H1 (cell line): ENCODE data around the gene MTX1. TPM values are rescaled to one million over a fixed set of nuclear protein-coding genes. Genes with fewer than 3 reads are reported as not detected.
A peak's percentile ranks its signal among the peaks of the same experiment; 100 is the strongest.

Source experiments
- CTCF ChIA-PET: fragments of 300-600 bp; sonication (Branson Sonifier 250); formaldehyde crosslinking; loops from one replicate; lab custom pipeline; 2021; ENCODE audit not compliant: partially characterized antibody; lab: Charles Lee
- POLR2A ChIA-PET: fragments of 300-600 bp; sonication (Branson Sonifier 250); formaldehyde crosslinking; loops from one replicate; lab custom pipeline; 2021; ENCODE audit warnings: inconsistent platforms; ENCODE audit not compliant: partially characterized antibody; lab: Charles Lee
- DNase-seq, 2 experiments: peaks; one replicate each; pipeline versions ENCODE4 v3.0.0 to v3.0.0-alpha.2; 2010 to 2022; ENCODE audit warnings: low spot score in 2 of 2, low read depth in 1 of 2, mixed read lengths in 1 of 2
- FAIRE-seq: peaks from 2 replicates; lab custom pipeline; 2011; peaks lifted over from hg19 to GRCh38; lab: Jason Lieb, UNC
- H2AFZ ChIP-seq: 2 replicates; pipeline ENCODE4 v1.8.1; 2012; ENCODE audit warnings: low read length, inconsistent platforms
- H2AK5ac ChIP-seq: 2 replicates; pipeline ENCODE4 v1.6.1; 2013; ENCODE audit warnings: low read depth, low read length
- H2BK120ac ChIP-seq: replicated peaks from 2 replicates; pipeline ENCODE3; 2013; ENCODE audit warnings: low read depth, low read length, inconsistent platforms
- H2BK12ac ChIP-seq: 2 replicates; pipeline ENCODE4 v1.6.1; 2013; ENCODE audit warnings: low read depth, low read length
- H2BK15ac ChIP-seq: 2 replicates; pipeline ENCODE4 v1.6.1; 2013; ENCODE audit warnings: low read length
- H2BK20ac ChIP-seq: 2 replicates; pipeline ENCODE4 v1.6.1; 2013; ENCODE audit warnings: low read length
- H2BK5ac ChIP-seq: 2 replicates; pipeline ENCODE4 v1.6.1; 2013; ENCODE audit warnings: low read depth, low read length
- H3K14ac ChIP-seq: 2 replicates; pipeline ENCODE4 v1.6.1; 2013; ENCODE audit warnings: inconsistent platforms; ENCODE audit not compliant: insufficient read length
- H3K18ac ChIP-seq: 2 replicates; pipeline ENCODE4 v1.6.1; 2013; ENCODE audit warnings: low read length; ENCODE audit errors: extremely low read depth
- H3K23ac ChIP-seq: 2 replicates; pipeline ENCODE4 v1.6.1; 2013; ENCODE audit warnings: inconsistent platforms; ENCODE audit not compliant: insufficient read length
- H3K23me2 ChIP-seq: 2 replicates; pipeline ENCODE4 v1.6.1; 2013; ENCODE audit warnings: low read depth, low read length
- H3K27ac ChIP-seq: 2 replicates; pipeline ENCODE4 v1.6.1; 2011; ENCODE audit warnings: low read depth, low read length, inconsistent platforms
- H3K27me3 ChIP-seq, 4 experiments: replicated peaks in 1 of 4; 1 replicate in 1 of 4; 2 replicates in 3 of 4; pipeline versions ENCODE4 v1.6.1 to v1.8.1; 2011 to 2013; ENCODE audit warnings: low read length in 3 of 4, mild to moderate bottlenecking in 3 of 4, inconsistent platforms in 2 of 4, mixed read lengths in 2 of 4, moderate library complexity in 1 of 4; ENCODE audit not compliant: control insufficient read depth in 3 of 4, insufficient read depth in 3 of 4; ENCODE audit errors: extremely low read depth in 1 of 4
- H3K36me3 ChIP-seq, 4 experiments: 2 replicates each; pipeline versions ENCODE4 v1.6.1 to v1.8.1; 2011 to 2013; ENCODE audit warnings: mild to moderate bottlenecking in 4 of 4, low read length in 3 of 4, moderate library complexity in 2 of 4, control low read depth in 1 of 4, inconsistent platforms in 1 of 4; ENCODE audit not compliant: insufficient read depth in 4 of 4, control insufficient read depth in 2 of 4
- H3K4ac ChIP-seq: replicated peaks from 2 replicates; pipeline ENCODE3; 2013; ENCODE audit warnings: low read length, low read depth, mixed read lengths, inconsistent platforms; ENCODE audit not compliant: insufficient read length
- H3K4me1 ChIP-seq, 4 experiments: replicated peaks in 1 of 4; 1 replicate in 1 of 4; 2 replicates in 3 of 4; pipeline versions ENCODE4 v1.6.1 to v1.8.1; 2011 to 2013; ENCODE audit warnings: low read length in 3 of 4, inconsistent platforms in 2 of 4, mixed read lengths in 1 of 4; ENCODE audit not compliant: insufficient read depth in 4 of 4, control insufficient read depth in 3 of 4
- H3K4me2 ChIP-seq, 2 experiments: 2 replicates each; pipeline versions ENCODE4 v1.6.1 to v1.8.1; 2011 to 2013; ENCODE audit warnings: low read depth in 2 of 2, low read length in 2 of 2, control low read depth in 1 of 2, inconsistent platforms in 1 of 2, mild to moderate bottlenecking in 1 of 2; ENCODE audit not compliant: insufficient read depth in 1 of 2
- H3K4me3 ChIP-seq, 4 experiments: fragments of 200-600, 300-600 bp in 1 of 4; sonication (generic), shearing (Covaris generic), sonication (Bioruptor Twin) in 1 of 4; 2 replicates each; pipeline versions ENCODE4 v1.5.1 to v1.8.1; 2011 to 2016; ENCODE audit warnings: low read length in 4 of 4, low read depth in 3 of 4, control low read depth in 2 of 4, inconsistent platforms in 2 of 4, mild to moderate bottlenecking in 2 of 4, mixed read lengths in 1 of 4, moderate library complexity in 1 of 4; ENCODE audit not compliant: insufficient read depth in 2 of 4; ENCODE audit errors: extremely low read depth in 1 of 4
- H3K56ac ChIP-seq: replicated peaks from 2 replicates; pipeline ENCODE3; 2013; ENCODE audit warnings: low read depth, mild to moderate bottlenecking, mixed read lengths, low read length, inconsistent platforms; ENCODE audit not compliant: insufficient read length
- H3K79me1 ChIP-seq: 2 replicates; pipeline ENCODE4 v1.6.1; 2013; ENCODE audit warnings: low read depth, low read length, control low read depth
- H3K79me2 ChIP-seq, 2 experiments: 2 replicates each; pipeline versions ENCODE4 v1.6.1 to v1.8.1; 2012 to 2013; ENCODE audit warnings: low read length in 2 of 2, mild to moderate bottlenecking in 2 of 2, inconsistent platforms in 1 of 2; ENCODE audit not compliant: insufficient read depth in 2 of 2, control insufficient read depth in 1 of 2
- H3K9ac ChIP-seq, 4 experiments: replicated peaks in 1 of 4; 1 replicate in 1 of 4; 2 replicates in 3 of 4; pipeline versions ENCODE4 v1.6.1 to v1.8.1; 2011 to 2013; ENCODE audit warnings: low read depth in 3 of 4, low read length in 3 of 4, control low read depth in 2 of 4, mild to moderate bottlenecking in 2 of 4, moderate library complexity in 2 of 4, inconsistent platforms in 1 of 4; ENCODE audit errors: extremely low read depth in 1 of 4
- H3K9me3 ChIP-seq, 2 experiments: 2 replicates each; pipeline versions ENCODE4 v1.6.1 to v1.8.1; 2012 to 2013; ENCODE audit warnings: mild to moderate bottlenecking in 2 of 2, moderate library complexity in 2 of 2, control low read depth in 1 of 2, inconsistent platforms in 1 of 2, low read depth in 1 of 2, low read length in 1 of 2, mixed read lengths in 1 of 2; ENCODE audit not compliant: insufficient read depth in 2 of 2
- H4K20me1 ChIP-seq, 2 experiments: replicated peaks in 1 of 2; 2 replicates each; pipeline versions ENCODE3 to v1.8.1; 2011 to 2013; ENCODE audit warnings: inconsistent platforms in 2 of 2, low read length in 2 of 2, mild to moderate bottlenecking in 1 of 2; ENCODE audit not compliant: insufficient read depth in 2 of 2, control insufficient read depth in 1 of 2
- H4K5ac ChIP-seq: 2 replicates; pipeline ENCODE4 v1.6.1; 2013; ENCODE audit warnings: low read length, low read depth, mixed read lengths, inconsistent platforms; ENCODE audit not compliant: insufficient read length
- H4K8ac ChIP-seq: 2 replicates; pipeline ENCODE4 v1.8.0; 2013; ENCODE audit warnings: mild to moderate bottlenecking, moderate library complexity, low read length, inconsistent platforms; ENCODE audit not compliant: insufficient read depth; ENCODE audit errors: extremely low read depth
- H4K91ac ChIP-seq: replicated peaks from 2 replicates; pipeline ENCODE3; 2013; ENCODE audit warnings: low read length, mixed read lengths, inconsistent platforms; ENCODE audit not compliant: insufficient read length
- BCL11A ChIP-seq, 2 experiments: IDR thresholded peaks; one replicate each; pipeline ENCODE4 v1.6.1; 2011; ENCODE audit warnings: low read depth in 2 of 2, low read length in 2 of 2, mild to moderate bottlenecking in 2 of 2
- GABPA ChIP-seq: IDR thresholded peaks from 2 replicates; pipeline ENCODE4 v1.6.1; 2011; ENCODE audit warnings: mild to moderate bottlenecking, low read length, moderate library complexity, borderline replicate concordance; ENCODE audit not compliant: insufficient read depth
- GTF2F1 ChIP-seq: IDR thresholded peaks from 2 replicates; pipeline ENCODE4 v1.6.1; 2012; ENCODE audit warnings: low read depth, low read length, improper control_type of control experiment, borderline replicate concordance
- HDAC2 ChIP-seq, 2 experiments: fragments of 300-600 bp in 1 of 2; sonication (generic) in 1 of 2; IDR thresholded peaks; 2 replicates each; pipeline ENCODE4 v1.6.1; 2011 to 2012; ENCODE audit warnings: low read depth in 2 of 2, low read length in 2 of 2, mild to moderate bottlenecking in 2 of 2, moderate library complexity in 2 of 2, borderline replicate concordance in 1 of 2, inconsistent platforms in 1 of 2
- HDAC6 ChIP-seq: IDR thresholded peaks from one replicate; pipeline ENCODE4 v1.7.1; 2012; ENCODE audit warnings: low read depth, mild to moderate bottlenecking, inconsistent platforms, low read length, moderate library complexity
- KDM1A ChIP-seq: fragments of 200-600, 300-600 bp; sonication (generic); IDR thresholded peaks from 2 replicates; pipeline ENCODE4 v1.7.1; 2016; ENCODE audit warnings: mild to moderate bottlenecking, low read length, borderline replicate concordance
- MAX ChIP-seq: IDR thresholded peaks from 2 replicates; pipeline ENCODE4 v1.6.1; 2012; ENCODE audit warnings: inconsistent platforms
- RAD21 ChIP-seq, 2 experiments: IDR thresholded peaks in 1 of 2; conservative IDR thresholded peaks in 1 of 2; 2 replicates each; pipeline ENCODE4 v1.6.1; 2011; ENCODE audit warnings: low read depth in 2 of 2, low read length in 2 of 2, improper control_type of control experiment in 1 of 2, inconsistent platforms in 1 of 2, mild to moderate bottlenecking in 1 of 2, moderate library complexity in 1 of 2
- ZNF274 ChIP-seq: IDR thresholded peaks from 2 replicates; pipeline ENCODE4 v1.7.0; 2012; ENCODE audit warnings: low read length, borderline replicate concordance; ENCODE audit errors: extremely low read depth
- WGBS, 2 experiments: shearing (Covaris generic) in 1 of 2; methylation state at CpG; one replicate each; pipeline versions ENCODE4 v1.1.6 to v1.1.7; 2013 to 2015; ENCODE audit warnings: low lambda C conversion rate in 2 of 2, mixed read lengths in 2 of 2, inconsistent platforms in 1 of 2, low coverage in 1 of 2, missing lambda C conversion rate in 1 of 2; ENCODE audit not compliant: insufficient replicate concordance in 2 of 2, insufficient coverage in 1 of 2, insufficient read length in 1 of 2; ENCODE audit errors: extremely low coverage in 1 of 2, missing lambda C conversion rate in 1 of 2; 5-methylcytosine and 5-hydroxymethylcytosine counted together
- polyA plus RNA-seq, 7 experiments: library from polyadenylated mRNA; depleted of rRNA in 3 of 7; stranded (reverse) in 5 of 7; unstranded in 2 of 7; fragments of >200 nt in 5 of 7; fragments of 200-250 nt in 2 of 7; gene quantifications; 1 replicate in 5 of 7; 2 replicates in 1 of 7; 4 replicates in 1 of 7; pipeline versions ENCODE4 v1.2.1 to v1.2.3, GENCODE V29; 2011 to 2013; ENCODE audit warnings: missing spikeins in 2 of 7, mixed read lengths in 2 of 7
- total RNA-seq: library from RNA; stranded (reverse); fragmentation: NEBNext Ultra II Directional; extraction: Animal tissue kit (Norgen Biotek cat#: 25700); gene quantifications from 2 replicates; pipeline ENCODE4 v1.2.1, GENCODE V29; 2021

The MTX1 gene
- total and polyA plus RNA-seq, 2 of the 8 experiments (the other 6 are each of a cell fraction or from before 2014, with no cell fraction given), result 47.9 to 131 TPM

- DNase-seq (peak in 1 of 2 experiments; percentile 100), FAIRE-seq (no peak)
- H3K9ac ChIP-seq, result no peak overlapping the region; a peak in 1 of 7 replicates
- ChIA-PET CTCF (interaction anchor here (0.6 to 15.2 kb wide), 66 partner anchors 10 to 1049 kb away, joined by 3 to 227 read pairs (median 5); partner anchors contain the start of genes ASH1L, CLK2, FDPS and HCN3), POLR2A (interaction anchor here (0.7 to 7.1 kb wide), 22 partner anchors 10 to 335 kb away, joined by 3 to 48 read pairs (median 6); partner anchors contain the start of genes CLK2, FDPS, HCN3 and RUSC1)
- H3K56ac ChIP-seq, result no peak overlapping the region
- H4K20me1 ChIP-seq, result peaks cover 0 to 5% of the 10 kb centered on the region in 2 experiments
- no peak overlapping the region for H2AFZ ChIP-seq
- no peaks in the 10 kb centered on the region for H3K9me3 ChIP-seq
- H3K79me2 ChIP-seq, result 0 out of 4 replicates have a peak, but pooled peaks cover 0 to 3% of the 10 kb centered on the region in 2 experiments
- no peaks in the 10 kb centered on the region for H3K79me1 ChIP-seq
- no peak overlapping the region for H2BK120ac ChIP-seq
- no peak overlapping the region for H3K23ac ChIP-seq
- H4K5ac ChIP-seq, result peak overlapping the region; percentile 47
- H4K91ac ChIP-seq, result no peak overlapping the region
- H4K8ac ChIP-seq, result peak overlapping the region; percentile 87; the same call in 1 of the 2 replicates
- no peak overlapping the region for H3K4ac ChIP-seq
- no peak overlapping the region for H2AK5ac ChIP-seq
- peaks cover 0 to 9% (median 2%) of the 10 kb centered on the region in 4 experiments; a peak in 2 of 8 replicates for H3K36me3 ChIP-seq
- H3K27me3 ChIP-seq, result peaks cover 0 to 8% (median 4%) of the 10 kb centered on the region in 4 experiments; a peak in 2 of 7 replicates
- peak overlapping the region; percentile 90; the same call in 1 of the 2 replicates for H2BK15ac ChIP-seq
- peak overlapping the region; percentile 20; the same call in 1 of the 2 replicates for H2BK12ac ChIP-seq
- H3K23me2 ChIP-seq, result peaks cover 12% of the 10 kb centered on the region; the same call in 1 of the 2 replicates
- H3K4me1 ChIP-seq, result peaks cover 0 to 20% (median 13%) of the 10 kb centered on the region in 4 experiments; a peak in 6 of 7 replicates
- peak overlapping the region; percentile 17; the same call in 1 of the 2 replicates for H3K18ac ChIP-seq
- no peak overlapping the region; the same call in 1 of the 2 replicates for H3K27ac ChIP-seq
- peak overlapping the region; percentile 11 to 64 (median 58) for H3K4me3 ChIP-seq
- H3K14ac ChIP-seq, result no peak overlapping the region
- H2BK20ac ChIP-seq, result no peak overlapping the region
- H3K4me2 ChIP-seq, result peak overlapping the region; percentile 0 to 91; a peak in 3 of 4 replicates
- no peak overlapping the region for H2BK5ac ChIP-seq
- 24% methylated on average over 22 of the region's 23 CpGs; no CpG with 5 or more reads in 1 of the 2 experiments for WGBS, 2 experiments
- TF ChIP-seq ZNF274 (no peak), HDAC2 (IDR thresholded peaks at IDR 0.05; ENCODE audit: borderline replicate concordance in 1 of 2, low read depth in 2 of 2, low read length in 2 of 2) (no peak), BCL11A (IDR thresholded peaks at IDR 0.05; ENCODE audit: low read depth in 2 of 2, low read length in 2 of 2) (no peak), GTF2F1 (no peak), KDM1A (no peak), GABPA (peak; percentile 66; the same call in 1 of the 2 replicates), MAX (peak; percentile 76), HDAC6 (no peak), RAD21 (IDR thresholded peaks at IDR 0.05 in 1 of 2, conservative IDR thresholded peaks at IDR 0.05 in 1 of 2; ENCODE audit: low read depth in 2 of 2, low read length in 2 of 2) (peak; percentile 88 to 90)
These were observed 42.3 kb downstream of the MTX1 start for GRCh38 chr1:155250633-155251449.
